H1 (cell line): ENCODE measurements around the gene SPAG5. TPM values are rescaled to one million over a fixed set of nuclear protein-coding genes. Genes with fewer than 3 reads are reported as not detected.

Experiments
- CTBP2 ChIP-seq: IDR thresholded peaks from 2 replicates; pipeline ENCODE4 v1.7.0; 2011; ENCODE audit warnings: borderline replicate concordance, mild to moderate bottlenecking, moderate library complexity, mixed read lengths, low read length; ENCODE audit not compliant: insufficient read depth, insufficient read length
- CTCF ChIP-seq, 3 experiments: IDR thresholded peaks; 1 replicate in 2 of 3; 2 replicates in 1 of 3; pipeline versions ENCODE4 v1.5.1 to v1.6.1; 2011; ENCODE audit warnings: low read length in 3 of 3, mild to moderate bottlenecking in 3 of 3, inconsistent platforms in 2 of 3, low read depth in 1 of 3, moderate library complexity in 1 of 3; ENCODE audit not compliant: insufficient read depth in 1 of 3; ENCODE audit errors: control extremely low read depth in 1 of 3
- POU5F1 ChIP-seq: IDR thresholded peaks from 2 replicates; pipeline ENCODE4 v1.6.1; 2011; ENCODE audit warnings: low read depth, mild to moderate bottlenecking, low read length, moderate library complexity
- polyA plus RNA-seq, 7 experiments: library from polyadenylated mRNA; depleted of rRNA in 3 of 7; stranded (reverse) in 5 of 7; unstranded in 2 of 7; fragments of >200 nt in 5 of 7; fragments of 200-250 nt in 2 of 7; gene quantifications; 1 replicate in 5 of 7; 2 replicates in 1 of 7; 4 replicates in 1 of 7; pipeline versions ENCODE4 v1.2.1 to v1.2.3, GENCODE V29; 2011 to 2013; ENCODE audit warnings: missing spikeins in 2 of 7, mixed read lengths in 2 of 7
- total RNA-seq: library from RNA; stranded (reverse); fragmentation: NEBNext Ultra II Directional; extraction: Animal tissue kit (Norgen Biotek cat#: 25700); gene quantifications from 2 replicates; pipeline ENCODE4 v1.2.1, GENCODE V29; 2021

SPAG5 gene
- total and polyA plus RNA-seq, 2 of the 8 experiments (the other 6 are each of a cell fraction or from before 2014, with no cell fraction given): 57.1 to 129 TPM

- peak; percentile 95 to 99 (median 98) for TF ChIP-seq CTCF (IDR thresholded peaks at IDR 0.05; ENCODE audit: control extremely low read depth in 1 of 3, insufficient read depth in 1 of 3, low read depth in 1 of 3, low read length in 3 of 3)
- no peak for TF ChIP-seq POU5F1
- peak; percentile 63 for TF ChIP-seq CTBP2
These were observed 51.0 kb downstream of the SPAG5 start (continued) for GRCh38 chr17:28547623-28548416.
